ENCODE results near the gene IL36G. TPM values are rescaled to one million over a fixed set of nuclear protein-coding genes. Genes with fewer than 3 reads are reported as not detected.

Gene IL36G
- total and polyA plus RNA-seq, 2 donors (not counting 1 experiment from before 2014, with no cell fraction given), result not detected

- H4K20me1 ChIP-seq (ENCODE audit: control insufficient read depth, extremely low read depth, insufficient read depth, low read length), result no peaks in the 10 kb centered on the region
- H3K9me3 ChIP-seq (ENCODE audit: control insufficient read depth, insufficient read depth, low read depth, low read length), result no peaks in the 10 kb centered on the region
- H3K79me2 ChIP-seq (ENCODE audit: control insufficient read depth, insufficient read depth, low read length), result no peaks in the 10 kb centered on the region
- no peaks in the 10 kb centered on the region for H3K4me1 ChIP-seq (ENCODE audit: control insufficient read depth, extremely low read depth, insufficient read depth, low read length)
- no peak overlapping the region for H3K4me3 ChIP-seq (replicated peaks in 1 of 4; ENCODE audit: control extremely low read depth in 1 of 4, insufficient read depth in 1 of 4, low read depth in 3 of 4, low read length in 4 of 4)
- H3K4me2 ChIP-seq (ENCODE audit: extremely low read depth, insufficient read depth, low read length), result no peak overlapping the region
- H3K9ac ChIP-seq (ENCODE audit: insufficient read depth, low read length), result no peak overlapping the region
- H3K27ac ChIP-seq (ENCODE audit: insufficient read depth, low read length), result no peak overlapping the region
- no peak for TF ChIP-seq CTCF (conservative IDR thresholded peaks at IDR 0.05 in 1 of 2, IDR thresholded peaks at IDR 0.05 in 1 of 2; ENCODE audit: low read depth in 1 of 2, low read length in 2 of 2)
- TF ChIP-seq EZH2 (IDR thresholded peaks at IDR 0.05; ENCODE audit: low read length, missing control alignments), result no peak
- DNase-seq (ENCODE audit: low read depth in 2 of 2), result no peak
- H3K27me3 ChIP-seq (ENCODE audit: control insufficient read depth, insufficient read depth, low read length), result peaks cover 9% of the 10 kb centered on the region
- H2AFZ ChIP-seq (ENCODE audit: low read length), result no peak overlapping the region
- no peaks in the 10 kb centered on the region for H3K36me3 ChIP-seq (ENCODE audit: control insufficient read depth, insufficient read depth, low read length)
Measured at GRCh38 chr2:113028112-113028511, 50.3 kb downstream of the IL36G start.

GRCh38 chr2:113032737-113033136, 54.9 kb downstream of the IL36G start:
- no peak overlapping the region for H3K4me3 ChIP-seq (replicated peaks in 1 of 4; ENCODE audit: control extremely low read depth in 1 of 4, insufficient read depth in 1 of 4, low read depth in 3 of 4, low read length in 4 of 4)
- H3K27ac ChIP-seq (ENCODE audit: insufficient read depth, low read length), result no peak overlapping the region
- H2AFZ ChIP-seq (ENCODE audit: low read length), result no peak overlapping the region
- no peak overlapping the region for H3K4me2 ChIP-seq (ENCODE audit: extremely low read depth, insufficient read depth, low read length)
- no peaks in the 10 kb centered on the region for H3K27me3 ChIP-seq (ENCODE audit: control insufficient read depth, insufficient read depth, low read length)
- TF ChIP-seq EZH2 (IDR thresholded peaks at IDR 0.05; ENCODE audit: low read length, missing control alignments), result no peak
- TF ChIP-seq CTCF (conservative IDR thresholded peaks at IDR 0.05 in 1 of 2, IDR thresholded peaks at IDR 0.05 in 1 of 2; ENCODE audit: low read depth in 1 of 2, low read length in 2 of 2), result no peak
- H3K9me3 ChIP-seq (ENCODE audit: control insufficient read depth, insufficient read depth, low read depth, low read length), result no peaks in the 10 kb centered on the region
- H3K4me1 ChIP-seq (ENCODE audit: control insufficient read depth, extremely low read depth, insufficient read depth, low read length), result no peaks in the 10 kb centered on the region
- H3K79me2 ChIP-seq (ENCODE audit: control insufficient read depth, insufficient read depth, low read length), result no peaks in the 10 kb centered on the region
- no peak for DNase-seq (ENCODE audit: low read depth in 2 of 2)
- no peak overlapping the region for H3K9ac ChIP-seq (ENCODE audit: insufficient read depth, low read length)
- no peaks in the 10 kb centered on the region for H4K20me1 ChIP-seq (ENCODE audit: control insufficient read depth, extremely low read depth, insufficient read depth, low read length)
- no peaks in the 10 kb centered on the region for H3K36me3 ChIP-seq (ENCODE audit: control insufficient read depth, insufficient read depth, low read length)

GRCh38 chr2:113034016-113034415, 56.2 kb downstream of the IL36G start:
- H4K20me1 ChIP-seq (ENCODE audit: control insufficient read depth, extremely low read depth, insufficient read depth, low read length), result no peaks in the 10 kb centered on the region
- H3K4me1 ChIP-seq (ENCODE audit: control insufficient read depth, extremely low read depth, insufficient read depth, low read length), result no peaks in the 10 kb centered on the region
- TF ChIP-seq EZH2 (IDR thresholded peaks at IDR 0.05; ENCODE audit: low read length, missing control alignments), result no peak
- TF ChIP-seq CTCF (conservative IDR thresholded peaks at IDR 0.05 in 1 of 2, IDR thresholded peaks at IDR 0.05 in 1 of 2; ENCODE audit: low read depth in 1 of 2, low read length in 2 of 2), result no peak
- no peak overlapping the region for H3K9ac ChIP-seq (ENCODE audit: insufficient read depth, low read length)
- H2AFZ ChIP-seq (ENCODE audit: low read length), result no peak overlapping the region
- no peaks in the 10 kb centered on the region for H3K36me3 ChIP-seq (ENCODE audit: control insufficient read depth, insufficient read depth, low read length)
- DNase-seq (ENCODE audit: low read depth in 2 of 2), result no peak
- H3K4me3 ChIP-seq (replicated peaks in 1 of 4; ENCODE audit: control extremely low read depth in 1 of 4, insufficient read depth in 1 of 4, low read depth in 3 of 4, low read length in 4 of 4), result no peak overlapping the region
- no peaks in the 10 kb centered on the region for H3K9me3 ChIP-seq (ENCODE audit: control insufficient read depth, insufficient read depth, low read depth, low read length)
- peaks cover 3% of the 10 kb centered on the region for H3K27me3 ChIP-seq (ENCODE audit: control insufficient read depth, insufficient read depth, low read length)
- H3K79me2 ChIP-seq (ENCODE audit: control insufficient read depth, insufficient read depth, low read length), result no peaks in the 10 kb centered on the region
- H3K4me2 ChIP-seq (ENCODE audit: extremely low read depth, insufficient read depth, low read length), result no peak overlapping the region
- H3K27ac ChIP-seq (ENCODE audit: insufficient read depth, low read length), result no peak overlapping the region

Other genes with a start within 250 kb of the IL36G start
- gene CKAP2L, start 213.4 kb upstream of the IL36G start, total RNA-seq, result 0.26 and 3.0 TPM in 2 replicates
- 4.4 and 14.5 TPM in 2 replicates for gene CKAP2L, start 213.4 kb upstream of the IL36G start, polyA plus RNA-seq
- gene IL1A, start 193.5 kb upstream of the IL36G start, total RNA-seq, result 0.17 and 0.26 TPM in 2 replicates
- gene IL1A, start 193.5 kb upstream of the IL36G start, polyA plus RNA-seq, result 0.07 and 0.09 TPM in 2 replicates
- gene IL1B, start 141.2 kb upstream of the IL36G start, total RNA-seq, result 0.26 TPM in 1 of 2 replicates, not detected in the other
- gene IL1B, start 141.2 kb upstream of the IL36G start, polyA plus RNA-seq, result 0.23 and 0.30 TPM in 2 replicates
- gene IL37, start 66.8 kb upstream of the IL36G start, total RNA-seq, result not detected in 2 replicates
- not detected in 2 replicates for gene IL37, start 66.8 kb upstream of the IL36G start, polyA plus RNA-seq
- not detected in 2 replicates for gene IL36A, start 27.5 kb downstream of the IL36G start, total RNA-seq
- not detected in 2 replicates for gene IL36A, start 27.5 kb downstream of the IL36G start, polyA plus RNA-seq
- not detected in 2 replicates for gene IL36B, start 74.9 kb downstream of the IL36G start, total RNA-seq
- gene IL36B, start 74.9 kb downstream of the IL36G start, polyA plus RNA-seq, result not detected in 2 replicates
- gene IL36RN, start 81.2 kb downstream of the IL36G start, total RNA-seq, result not detected in 2 replicates
- not detected in 2 replicates for gene IL36RN, start 81.2 kb downstream of the IL36G start, polyA plus RNA-seq
- gene IL1F10, start 90.0 kb downstream of the IL36G start, total RNA-seq, result not detected in 2 replicates
- gene IL1F10, start 90.0 kb downstream of the IL36G start, polyA plus RNA-seq, result not detected in 2 replicates
- not detected in 2 replicates for gene IL1RN, start 149.6 kb downstream of the IL36G start, total RNA-seq
- 0.06 and 0.36 TPM in 2 replicates for gene IL1RN, start 149.6 kb downstream of the IL36G start, polyA plus RNA-seq
- gene PSD4, start 196.0 kb downstream of the IL36G start, total RNA-seq, result 2.6 and 6.1 TPM in 2 replicates
- 1.0 and 1.4 TPM in 2 replicates for gene PSD4, start 196.0 kb downstream of the IL36G start, polyA plus RNA-seq